Ramos (cell line): ENCODE data around the gene HNRNPK.

Source experiments
- in situ Hi-C: fragments of 300-500 bp; cut with MboI; formaldehyde crosslinking; loops from one replicate; pipeline ENCODE4 v1.14.3; 2022; ENCODE audit warnings: low sequenced_read_pairs; ENCODE audit not compliant: unreplicated experiment

Gene HNRNPK

DNA sequence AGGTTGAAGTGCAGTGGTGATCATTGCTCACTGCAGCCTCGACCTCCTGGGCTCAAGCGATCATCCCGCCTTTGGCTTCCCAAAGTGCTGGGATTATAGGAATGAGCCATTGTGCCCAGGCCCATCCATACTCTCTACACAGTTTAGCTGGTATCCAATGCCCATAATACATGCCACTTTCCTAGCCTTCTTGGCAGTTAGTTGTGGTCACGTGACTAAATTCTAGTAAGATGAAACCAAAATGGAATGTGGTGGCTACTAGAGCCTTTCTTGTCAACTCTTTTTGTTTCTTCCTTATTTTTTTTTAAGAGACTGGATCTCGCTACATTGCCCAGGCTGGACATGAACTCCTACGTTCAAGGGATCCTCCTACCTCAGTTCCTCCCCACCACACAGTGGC lies 43.5 kb downstream of the HNRNPK start:
- in situ Hi-C loops, result loop anchor here (5.0 to 25.0 kb wide), 3 partner anchors 226 to 378 kb away; no protein-coding TSS in a partner anchor

DNA sequence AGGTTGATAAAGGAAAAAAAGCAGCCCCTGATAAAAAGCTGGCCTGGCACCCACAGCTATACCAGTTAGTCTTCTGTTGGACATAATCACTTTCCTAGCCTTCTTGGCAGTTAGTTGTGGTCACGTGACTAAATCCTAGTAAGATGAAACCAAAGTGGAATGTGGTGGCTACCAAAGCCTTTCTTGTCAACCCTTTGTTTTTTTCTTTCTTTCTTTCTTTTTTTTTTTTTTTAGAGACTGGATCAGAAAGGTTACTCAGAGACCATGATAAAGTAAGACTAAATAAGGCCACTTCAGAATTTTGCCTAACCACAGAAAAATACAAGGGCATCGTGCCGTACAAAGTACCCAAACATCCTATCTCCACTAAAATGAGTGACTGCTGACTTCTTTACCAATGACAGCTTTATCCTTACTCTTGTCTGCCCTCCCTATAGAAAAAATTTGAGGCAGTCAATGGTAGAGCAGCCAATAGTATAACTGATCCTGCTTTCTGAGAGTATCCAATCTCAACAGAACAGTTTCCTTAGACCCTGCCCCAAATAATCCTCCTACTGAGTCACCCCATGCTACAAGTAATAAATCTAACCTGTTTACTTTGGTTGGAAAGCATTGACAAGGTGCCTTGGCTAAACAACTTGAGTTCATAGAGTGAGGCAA lies 44.6 kb downstream of the HNRNPK start:
- in situ Hi-C loops, result loop anchor here (5.0 to 25.0 kb wide), 3 partner anchors 227 to 379 kb away; no protein-coding TSS in a partner anchor

DNA sequence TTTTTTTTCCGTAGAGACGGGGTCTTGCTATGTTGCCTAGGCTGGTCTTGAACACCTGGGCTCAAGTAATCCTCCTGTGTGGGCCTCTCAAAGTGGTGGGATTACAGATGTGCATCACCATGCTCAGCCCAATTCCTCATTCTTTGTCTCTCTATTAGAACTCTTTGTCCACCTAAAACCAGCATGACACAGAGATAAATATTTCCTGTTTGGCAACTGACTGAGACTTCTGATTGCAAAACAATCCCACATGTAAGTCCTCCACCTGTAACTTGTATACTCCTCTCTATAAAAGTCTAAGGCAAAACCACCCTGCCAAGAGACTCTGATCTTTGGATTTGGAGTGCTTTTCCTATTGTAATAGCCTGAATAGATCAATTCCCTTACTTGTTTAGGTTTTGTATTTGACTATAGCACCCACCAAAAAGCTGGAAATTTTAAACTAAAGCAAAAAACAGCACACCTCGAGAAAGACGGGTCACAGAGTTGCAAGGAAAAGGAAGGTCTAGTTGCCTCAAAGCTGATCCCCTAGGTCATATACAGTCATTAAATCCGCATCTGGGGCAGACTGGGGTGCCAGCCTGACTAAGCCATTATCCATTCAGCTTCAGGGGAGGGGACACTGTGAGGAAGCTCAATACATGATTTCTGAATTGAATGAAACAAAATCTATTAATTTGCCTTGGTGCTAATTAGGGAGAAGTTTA lies 45.3 kb downstream of the HNRNPK start:
- in situ Hi-C loops, result loop anchor here (5.0 to 25.0 kb wide), 3 partner anchors 228 to 380 kb away; no protein-coding TSS in a partner anchor

DNA sequence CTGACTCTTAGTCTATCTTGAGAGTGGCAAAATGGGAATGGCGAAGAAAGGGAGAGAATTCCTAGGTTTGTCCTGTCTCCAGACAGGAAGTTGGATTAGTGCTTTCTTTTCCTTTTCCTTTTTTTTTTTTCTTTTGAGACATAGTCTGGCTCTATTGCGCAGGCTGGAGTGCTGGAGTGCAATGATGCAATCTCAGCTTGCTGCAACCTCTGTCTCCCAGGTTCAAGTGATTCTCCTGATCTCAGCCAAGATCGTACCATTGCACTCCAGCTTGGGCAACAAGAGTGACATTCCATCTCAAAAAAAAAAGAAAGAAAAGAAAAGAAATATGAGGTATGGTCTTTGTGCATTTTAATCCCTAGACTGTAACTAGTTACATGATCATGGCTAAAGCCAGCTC lies 46.2 kb downstream of the HNRNPK start:
- in situ Hi-C loops, result loop anchor here (10.0 to 25.0 kb wide), 2 partner anchors 229 to 381 kb away; no protein-coding TSS in a partner anchor

DNA sequence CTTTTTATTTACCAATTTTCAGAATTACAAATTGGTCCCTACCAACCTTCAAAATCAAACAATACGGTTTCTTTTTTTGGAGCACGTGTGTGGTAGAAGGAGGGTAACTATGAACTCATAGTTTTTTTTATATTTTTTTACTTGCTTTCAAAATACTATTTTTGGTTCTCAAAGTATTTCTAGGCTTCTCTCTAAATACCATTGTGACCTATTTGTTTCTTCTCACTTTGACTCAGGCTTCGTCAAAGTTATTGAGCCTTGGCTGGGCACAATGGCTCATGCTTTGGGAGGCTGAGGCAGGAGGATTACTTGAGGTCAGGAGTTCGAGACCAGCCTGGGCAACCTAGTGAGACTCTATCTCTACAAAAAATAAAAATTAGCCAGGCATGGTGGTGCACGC lies 47.2 kb downstream of the HNRNPK start:
- in situ Hi-C loops, result loop anchor here (10.0 to 25.0 kb wide), 2 partner anchors 229 to 382 kb away; no protein-coding TSS in a partner anchor

DNA sequence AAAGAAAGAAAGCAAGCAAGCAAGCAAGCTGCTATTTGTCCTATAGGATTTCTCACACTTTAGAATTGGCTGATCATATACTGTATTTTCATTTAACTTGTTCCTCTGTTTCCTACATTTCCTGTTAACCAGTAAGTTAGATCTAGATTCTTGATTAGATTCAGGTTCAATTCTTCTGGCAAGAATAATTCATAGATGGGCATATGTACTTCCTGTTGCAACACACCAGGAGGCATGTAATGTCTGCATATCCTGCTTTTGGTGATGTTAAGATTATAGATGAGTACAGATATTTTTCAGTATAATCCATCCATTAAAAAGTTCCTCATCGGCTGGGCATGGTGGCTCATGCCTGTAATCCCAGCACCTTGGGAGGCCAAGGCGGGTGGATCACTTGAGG lies 48.0 kb downstream of the HNRNPK start:
- in situ Hi-C loops, result loop anchor here (10.0 to 25.0 kb wide), 2 partner anchors 230 to 383 kb away; no protein-coding TSS in a partner anchor

DNA sequence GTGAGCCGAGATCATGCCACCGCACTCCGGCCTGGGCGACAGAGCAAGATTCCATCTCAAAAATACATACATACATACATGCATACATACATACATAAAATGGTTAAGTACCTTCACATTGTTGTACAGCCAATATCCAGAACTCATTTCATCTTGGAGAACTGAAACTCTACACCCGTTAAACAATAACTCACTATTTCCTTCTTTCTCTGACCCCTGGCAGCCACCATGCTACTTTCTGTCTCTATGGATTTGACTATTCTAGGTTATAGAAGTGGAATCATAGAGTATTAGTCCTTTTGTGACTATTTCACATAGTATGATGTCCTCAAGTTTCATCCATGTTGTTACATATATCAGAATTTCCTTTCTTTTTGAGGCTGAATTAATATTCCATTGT lies 49.1 kb downstream of the HNRNPK start:
- in situ Hi-C loops, result loop anchor here (10.0 to 25.0 kb wide), 2 partner anchors 231 to 384 kb away; no protein-coding TSS in a partner anchor

DNA sequence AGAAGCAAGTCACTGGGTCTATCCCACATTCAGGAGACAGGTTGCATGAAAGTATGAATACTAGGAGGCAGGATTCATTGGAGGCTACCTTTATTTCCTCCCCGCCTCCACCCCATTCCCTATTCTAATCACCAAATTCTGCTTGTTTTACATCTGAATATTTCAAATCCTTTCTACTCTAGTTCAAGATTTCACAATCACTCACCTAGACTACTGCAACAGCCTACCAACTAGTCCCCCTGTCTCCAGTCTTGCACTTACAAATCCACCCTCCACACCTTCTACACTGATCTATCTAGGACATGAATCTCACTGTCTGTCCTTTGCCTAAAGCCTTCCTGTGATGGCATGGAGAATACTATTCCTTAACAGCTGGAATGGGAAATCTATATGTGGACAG lies 52.4 kb downstream of the HNRNPK start:
- in situ Hi-C loops, result loop anchor here (25.0 kb wide), 1 partner anchor 235 kb away; no protein-coding TSS in a partner anchor

DNA sequence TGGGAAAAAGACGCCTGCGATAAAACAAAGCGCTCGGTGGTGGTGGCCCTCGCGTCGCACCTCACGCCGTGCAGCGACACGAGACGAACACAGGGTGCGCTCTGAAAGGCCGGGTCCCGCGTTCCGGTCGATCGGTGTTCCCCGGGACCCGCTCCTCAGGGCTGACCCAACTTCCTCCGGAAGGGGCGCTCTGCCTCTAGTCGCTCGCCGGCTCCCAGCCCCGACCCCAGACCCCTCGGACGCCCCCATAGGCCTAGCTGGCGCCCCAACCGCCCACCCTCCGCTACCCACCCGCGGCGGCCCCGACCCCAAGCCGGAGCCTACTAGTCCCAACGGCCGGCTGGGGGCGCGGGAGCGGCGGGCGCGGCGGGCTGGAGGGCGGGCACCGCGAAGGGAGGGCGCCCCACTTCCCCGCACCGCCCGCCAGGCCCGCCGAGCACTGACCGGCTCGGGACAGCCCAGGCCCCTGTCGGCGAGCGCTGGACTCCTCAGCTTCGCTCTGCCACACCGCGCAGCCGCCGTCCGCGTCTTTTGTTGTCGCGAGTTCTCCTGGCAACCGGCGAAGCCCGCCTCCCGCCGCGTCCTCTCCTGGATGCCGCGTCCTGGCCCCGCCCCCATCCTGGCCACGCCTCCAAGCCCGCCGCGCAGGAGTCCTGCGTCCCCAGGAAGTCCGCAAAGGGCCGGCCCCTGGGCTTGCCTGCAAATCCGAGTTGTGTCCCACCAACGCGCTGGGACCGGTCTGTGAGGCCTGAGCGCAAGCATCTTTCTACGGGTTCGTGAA lies 58.9 kb downstream of the HNRNPK start, which contains the start of gene KIF27:
Gene KIF27, minus strand, starts transcription at position 506 of the 781 bp plus-strand sequence. CDS start 5,841 bp downstream, outside the sequence.
- in situ Hi-C loops, result loop anchor here (25.0 kb wide), 1 partner anchor 584 kb away; no protein-coding TSS in a partner anchor

DNA sequence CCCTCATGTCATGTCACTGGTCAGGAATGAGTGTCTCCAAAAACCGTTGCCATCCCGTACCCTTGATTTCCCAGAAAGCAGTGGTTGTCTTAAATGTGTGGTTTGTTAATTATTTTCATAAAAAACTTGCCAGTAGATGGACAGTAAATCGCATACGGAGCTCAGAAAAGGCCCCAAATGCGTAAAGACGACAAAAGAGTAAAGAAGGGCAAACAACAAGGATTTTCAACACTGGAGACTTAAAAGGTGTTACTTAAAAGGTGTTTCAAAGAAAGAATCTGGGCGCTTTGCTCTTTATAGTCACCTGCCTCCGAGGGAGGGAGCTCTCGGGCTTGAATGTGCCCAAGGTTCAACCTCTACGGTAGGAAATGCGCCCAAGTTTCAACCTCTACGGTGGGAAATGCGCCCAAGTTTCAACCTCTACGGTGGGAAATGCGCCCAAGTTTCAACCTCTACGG lies 59.5 kb downstream of the HNRNPK start:
- in situ Hi-C loops, result loop anchor here (25.0 kb wide), 1 partner anchor 583 kb away; no protein-coding TSS in a partner anchor

DNA sequence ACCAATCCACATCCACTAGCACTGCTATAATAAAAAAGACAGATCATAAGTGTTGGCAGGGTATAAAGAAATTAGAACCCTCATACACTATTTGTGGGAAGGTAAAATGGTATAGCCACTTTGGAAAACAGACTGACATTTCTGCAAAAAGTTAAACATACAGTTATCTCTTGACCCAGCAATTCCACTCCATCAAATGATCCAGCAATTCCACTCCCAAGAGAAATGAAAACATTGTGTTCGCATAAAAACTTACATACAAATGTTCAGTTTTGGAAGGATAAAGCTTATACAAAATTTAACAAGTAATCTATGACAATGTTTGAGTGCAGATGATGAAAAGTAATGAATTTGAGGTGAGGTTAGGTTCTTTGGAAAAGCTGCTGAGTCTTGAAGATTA lies 60.9 kb downstream of the HNRNPK start:
- in situ Hi-C loops, result loop anchor here (10.0 to 25.0 kb wide), 2 partner anchors 294 to 582 kb away; partner anchors contain the start of gene IDNK
